Dermis microvascular lymphatic vessel endothelial cell (primary cell): ENCODE measurements around the gene GADD45A. TPM values are rescaled to one million over a fixed set of nuclear protein-coding genes. Genes with fewer than 3 reads are reported as not detected.

Experiments used
- total RNA-seq: library from RNA; depleted of rRNA; stranded (reverse); fragments of >200 nt; gene quantifications from 2 replicates; pipeline ENCODE4 v1.2.1, GENCODE V29; 2014

The GADD45A gene
- total RNA-seq, 1 donor from 2014 or later, result 22.5 TPM

Other genes starting within 250 kb of the GADD45A start
- gene GNG12, start 148.3 kb downstream of the GADD45A start, total RNA-seq, result 144 and 222 TPM in 2 replicates